DMS153 treated with DMSO at 0.1 percent for 48 hours (cell line): Measurements from ENCODE around the gene EGFL8.
"Not testable (repeated sequence)": the region's sequence is repeated elsewhere in the genome, so short reads cannot be mapped to it uniquely, and the experiment has no call there.

Source experiments
- DNase-seq: peaks from one replicate; lab custom pipeline; 2025; ENCODE audit not compliant: unreplicated experiment; lab: John Stamatoyannopoulos, UW

The EGFL8 gene

GRCh38 chr6:32182555-32182981, 18.2 kb downstream of the EGFL8 start:
- no peak for DNase-seq

- no peak for DNase-seq
These were observed 18.6 kb downstream of the EGFL8 start for GRCh38 chr6:32183030-32183429.

- DNase-seq = no peak
These were observed 19.2 kb downstream of the EGFL8 start for GRCh38 chr6:32183483-32184083.

GRCh38 chr6:32184084-32184640, 19.8 kb downstream of the EGFL8 start, which contains the start of gene AGER:
TSS of gene AGER (minus strand) at chr6:32184253. CDS start at chr6:32184222, 31 bp downstream.
- no peak for DNase-seq

GRCh38 chr6:32185681-32186131, 21.3 kb downstream of the EGFL8 start:
- not testable (repeated sequence) for DNase-seq

- not testable (repeated sequence) for DNase-seq
These were observed 21.9 kb downstream of the EGFL8 start for GRCh38 chr6:32186151-32186840.

- DNase-seq = no peak
These were observed 22.8 kb downstream of the EGFL8 start for GRCh38 chr6:32187009-32187709.

- DNase-seq = not testable (repeated sequence)
These were observed 23.5 kb downstream of the EGFL8 start for GRCh38 chr6:32187725-32188380.

- no peak for DNase-seq
These were observed 24.1 kb downstream of the EGFL8 start for GRCh38 chr6:32188381-32189068.

- no peak for DNase-seq
These were observed 24.8 kb downstream of the EGFL8 start for GRCh38 chr6:32189069-32189741.

GRCh38 chr6:32189742-32190053, 25.3 kb downstream of the EGFL8 start:
- DNase-seq = no peak

- peak; percentile 42 for DNase-seq
These were observed 25.9 kb downstream of the EGFL8 start, which contains the start of gene PBX2 for GRCh38 chr6:32190054-32190851. TSS of gene PBX2 (minus strand) at chr6:32190202. CDS start at chr6:32189915, 287 bp downstream.

GRCh38 chr6:32190911-32191677, 26.7 kb downstream of the EGFL8 start:
- DNase-seq = no peak

GRCh38 chr6:32191696-32192607, 27.6 kb downstream of the EGFL8 start:
- no peak for DNase-seq

GRCh38 chr6:32192608-32193039, 28.2 kb downstream of the EGFL8 start, which contains the start of gene GPSM3:
TSS of gene GPSM3 (minus strand) at chr6:32192643. CDS start at chr6:32192513, 130 bp downstream.
- peak; percentile 27 for DNase-seq

- not testable (repeated sequence) for DNase-seq
These were observed 28.7 kb downstream of the EGFL8 start for GRCh38 chr6:32193096-32193495.

- DNase-seq = no peak
These were observed 30.0 kb downstream of the EGFL8 start for GRCh38 chr6:32194388-32194787.
